GM18858 (cell line): ENCODE results near the gene MUC2.

ENCODE experiments used
- ATAC-seq: cut with Tn5 transposase; IDR thresholded peaks from one replicate; pipeline ENCODE4 v1.9.1; 2021; ENCODE audit not compliant: unreplicated experiment

The MUC2 gene

GRCh38 chr11:1050581-1051355, 23.9 kb upstream of the MUC2 start:
- peak; percentile 71 for ATAC-seq

- ATAC-seq: no peak
These were observed 23.1 kb upstream of the MUC2 start for GRCh38 chr11:1051356-1052132.

- ATAC-seq: no peak
These were observed 22.3 kb upstream of the MUC2 start for GRCh38 chr11:1052133-1053011.

- no peak for ATAC-seq
These were observed 21.4 kb upstream of the MUC2 start for GRCh38 chr11:1053121-1053901.

- ATAC-seq: no peak
These were observed 20.2 kb upstream of the MUC2 start for GRCh38 chr11:1054143-1055108.

GRCh38 chr11:1055109-1055703, 19.5 kb upstream of the MUC2 start:
- no peak for ATAC-seq

- no peak for ATAC-seq
These were observed 18.5 kb upstream of the MUC2 start for GRCh38 chr11:1055990-1056771.

GRCh38 chr11:1057806-1058205, 16.9 kb upstream of the MUC2 start:
- ATAC-seq: no peak

- no peak for ATAC-seq
These were observed 14.9 kb upstream of the MUC2 start for GRCh38 chr11:1059759-1060158.

GRCh38 chr11:1060410-1060809, 14.3 kb upstream of the MUC2 start:
- ATAC-seq: no peak

GRCh38 chr11:1060852-1061616, 13.6 kb upstream of the MUC2 start:
- ATAC-seq: no peak

- ATAC-seq: no peak
These were observed 12.4 kb upstream of the MUC2 start for GRCh38 chr11:1062075-1062820.

- no peak for ATAC-seq
These were observed 10.5 kb upstream of the MUC2 start for GRCh38 chr11:1064167-1064566.

GRCh38 chr11:1067812-1068496, 6.7 kb upstream of the MUC2 start:
- no peak for ATAC-seq

- no peak for ATAC-seq
These were observed 4.9 kb upstream of the MUC2 start for GRCh38 chr11:1069740-1070139.
